ENCODE results near the gene BSN.

Gene BSN

DNA sequence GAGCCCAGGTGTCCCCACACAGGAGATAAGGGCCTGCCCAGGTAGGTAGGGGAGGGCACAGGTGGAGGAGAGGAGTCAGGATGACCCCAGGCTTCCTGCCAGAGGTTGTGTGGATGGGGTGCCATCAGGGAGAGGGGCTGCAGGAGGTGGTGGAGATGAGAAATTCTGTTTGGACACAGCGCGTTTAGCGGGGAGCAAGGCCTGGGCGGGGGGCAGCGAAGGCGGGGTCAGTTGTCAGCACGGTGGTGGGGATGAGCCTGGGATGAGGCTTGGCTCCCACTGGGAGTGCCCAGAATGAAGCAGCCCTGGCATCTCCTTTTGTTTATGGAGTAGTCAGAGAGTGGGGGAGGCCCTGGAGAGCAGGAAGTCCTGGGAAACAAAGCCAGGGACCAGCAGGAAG, 149.7 kb downstream of the BSN start:
- TF ChIP-seq, protein P1, sequence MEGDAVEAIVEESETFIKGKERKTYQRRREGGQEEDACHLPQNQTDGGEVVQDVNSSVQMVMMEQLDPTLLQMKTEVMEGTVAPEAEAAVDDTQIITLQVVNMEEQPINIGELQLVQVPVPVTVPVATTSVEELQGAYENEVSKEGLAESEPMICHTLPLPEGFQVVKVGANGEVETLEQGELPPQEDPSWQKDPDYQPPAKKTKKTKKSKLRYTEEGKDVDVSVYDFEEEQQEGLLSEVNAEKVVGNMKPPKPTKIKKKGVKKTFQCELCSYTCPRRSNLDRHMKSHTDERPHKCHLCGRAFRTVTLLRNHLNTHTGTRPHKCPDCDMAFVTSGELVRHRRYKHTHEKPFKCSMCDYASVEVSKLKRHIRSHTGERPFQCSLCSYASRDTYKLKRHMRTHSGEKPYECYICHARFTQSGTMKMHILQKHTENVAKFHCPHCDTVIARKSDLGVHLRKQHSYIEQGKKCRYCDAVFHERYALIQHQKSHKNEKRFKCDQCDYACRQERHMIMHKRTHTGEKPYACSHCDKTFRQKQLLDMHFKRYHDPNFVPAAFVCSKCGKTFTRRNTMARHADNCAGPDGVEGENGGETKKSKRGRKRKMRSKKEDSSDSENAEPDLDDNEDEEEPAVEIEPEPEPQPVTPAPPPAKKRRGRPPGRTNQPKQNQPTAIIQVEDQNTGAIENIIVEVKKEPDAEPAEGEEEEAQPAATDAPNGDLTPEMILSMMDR (IDR thresholded peaks at IDR 0.05) = no peak

DNA sequence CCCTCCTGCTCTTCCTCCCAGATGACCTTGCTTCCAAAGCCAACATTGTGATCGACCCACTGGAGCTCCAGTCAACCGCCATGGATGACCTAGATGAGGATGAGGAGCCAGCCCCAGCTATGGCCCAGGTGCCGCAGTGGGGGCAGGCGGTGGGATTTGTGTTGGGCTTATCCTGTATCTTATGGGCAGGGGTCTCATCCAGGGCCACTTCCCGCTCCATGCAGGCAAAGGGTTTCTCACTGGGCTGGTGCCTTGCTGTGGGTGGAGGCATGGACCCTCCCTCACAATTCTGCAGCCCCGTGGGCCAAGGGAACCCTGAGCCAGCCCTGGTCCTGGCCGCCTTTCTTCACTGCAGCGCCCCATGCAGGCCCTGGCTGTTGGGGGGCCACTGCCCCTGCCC, 150.4 kb downstream of the BSN start:
- TF ChIP-seq, protein P1 (IDR thresholded peaks at IDR 0.05) = no peak

DNA sequence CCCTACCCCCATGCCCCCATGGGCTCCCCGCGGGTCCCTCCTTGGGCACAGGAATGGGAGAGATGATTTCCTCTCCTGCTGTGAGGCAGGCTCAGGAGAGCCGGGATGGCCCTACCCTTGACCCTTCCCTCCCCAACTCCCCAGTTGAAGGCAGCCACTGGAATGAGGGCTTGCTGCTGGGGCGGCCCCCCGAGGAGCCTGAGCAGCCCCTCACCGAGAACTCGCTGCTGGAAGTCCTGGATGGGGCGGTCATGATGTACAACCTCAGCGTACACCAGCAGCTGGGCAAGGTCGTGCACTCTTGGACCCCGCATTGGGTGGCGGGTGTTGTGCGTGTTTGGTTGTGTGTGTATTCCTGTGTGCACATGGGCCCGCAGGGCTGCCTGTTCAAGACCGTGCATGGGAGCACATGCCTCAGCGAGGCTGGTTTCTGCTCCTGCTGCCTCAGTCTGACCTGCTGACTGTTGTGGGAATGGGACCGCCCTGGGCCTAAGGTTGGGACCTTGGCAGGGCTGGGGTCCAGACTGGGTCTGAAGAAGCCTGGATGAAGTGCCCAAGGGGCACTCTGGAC, 151.2 kb downstream of the BSN start:
- TF ChIP-seq, protein P1 (IDR thresholded peaks at IDR 0.05) = no peak

DNA sequence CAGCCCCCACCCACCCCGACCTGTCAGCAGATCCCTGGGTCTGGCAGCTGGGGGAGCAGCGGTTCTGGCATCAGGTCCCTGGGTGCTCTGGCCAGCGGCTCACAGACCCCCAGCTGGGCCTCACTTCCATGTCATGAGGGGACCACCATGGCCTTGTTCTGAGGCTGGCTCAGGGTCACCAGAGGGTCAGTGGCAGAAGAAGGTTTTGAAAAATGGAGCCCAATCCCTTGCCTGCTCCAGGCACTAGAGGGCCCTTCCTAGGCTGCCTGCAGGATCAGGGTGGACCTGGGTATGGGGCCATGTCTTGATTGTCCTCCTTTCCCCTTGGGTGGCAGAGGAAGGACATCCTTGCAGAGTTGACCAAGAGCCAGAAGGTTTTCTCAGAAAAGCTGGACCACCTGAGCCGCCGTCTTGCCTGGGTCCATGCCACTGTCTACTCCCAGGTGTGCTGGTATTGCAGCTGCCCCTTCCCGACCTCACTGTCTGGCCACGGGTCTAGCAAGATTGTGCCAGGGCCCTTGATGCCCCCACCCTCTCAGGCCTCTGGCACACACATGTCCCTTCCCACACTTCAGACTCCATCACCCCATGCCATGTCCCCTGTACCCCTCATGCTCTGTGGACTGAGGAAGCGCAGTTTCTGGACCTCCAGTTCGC, 152.3 kb downstream of the BSN start:
- TF ChIP-seq, protein P1 (IDR thresholded peaks at IDR 0.05) = no peak

DNA sequence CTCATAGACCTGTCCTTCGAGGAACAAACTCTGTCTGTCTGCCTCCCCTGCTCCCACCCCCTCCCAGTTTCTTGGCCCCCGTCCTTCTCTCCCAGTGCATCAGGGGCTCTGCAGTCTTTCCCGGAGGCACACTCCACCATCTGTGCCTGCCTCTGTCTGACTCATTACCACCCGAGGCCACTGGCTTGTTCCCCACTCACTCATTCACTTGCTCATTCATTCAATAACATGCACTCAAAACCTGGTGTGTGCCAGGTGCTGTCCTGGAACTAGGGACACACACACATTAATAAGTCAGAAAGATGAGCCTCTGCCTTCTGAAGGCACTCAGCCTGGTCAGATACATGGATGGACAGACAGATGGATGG, 152.8 kb downstream of the BSN start:
- TF ChIP-seq, protein P1 (IDR thresholded peaks at IDR 0.05) = no peak

- TF ChIP-seq, protein P1 (IDR thresholded peaks at IDR 0.05) = no peak
Measured at GRCh38 chr3:49709852-49710251, 155.6 kb downstream of the BSN start.

DNA sequence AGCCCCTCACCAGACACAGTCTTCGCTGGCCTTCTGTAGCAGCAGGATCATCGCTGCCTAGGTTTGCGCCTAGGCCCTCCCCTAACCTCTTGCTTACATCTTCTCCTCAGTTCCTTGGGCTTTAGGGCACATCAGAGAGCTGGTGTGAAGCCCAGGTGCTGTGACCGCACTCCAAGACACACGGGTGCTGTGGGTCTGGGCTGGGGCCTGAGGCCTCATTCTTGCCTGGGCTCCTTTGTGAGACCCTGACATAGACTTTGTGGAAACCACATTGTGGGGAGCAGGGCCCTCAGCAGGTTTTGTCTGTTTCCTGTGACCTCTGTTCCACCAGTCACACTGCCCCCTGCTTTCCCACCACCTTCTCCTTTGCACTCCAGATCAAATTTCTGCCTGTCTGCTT, 157.2 kb downstream of the BSN start:
- TF ChIP-seq, protein P1 (IDR thresholded peaks at IDR 0.05) = no peak

DNA sequence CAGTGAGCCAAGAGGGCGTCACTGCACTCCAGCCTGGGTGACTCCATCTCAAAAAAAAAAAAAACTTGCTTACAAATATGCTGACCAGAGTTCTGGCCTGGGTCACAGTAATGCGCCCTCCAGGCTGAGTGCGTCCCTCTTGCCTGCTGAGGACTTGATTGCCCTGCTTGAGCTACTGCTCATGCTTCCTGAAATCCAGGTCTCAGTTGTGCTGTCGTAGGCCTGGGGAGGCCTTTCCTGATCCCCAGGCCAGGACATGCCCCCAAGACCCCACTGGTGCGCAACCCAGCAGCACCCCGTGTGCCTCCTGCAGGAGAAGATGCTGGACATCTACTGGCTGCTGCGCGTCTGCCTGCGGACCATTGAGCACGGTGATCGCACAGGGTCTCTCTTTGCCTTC, 157.9 kb downstream of the BSN start:
- TF ChIP-seq, protein P1 (IDR thresholded peaks at IDR 0.05) = no peak
